Measurements from ENCODE around the gene CIITA. TPM values are rescaled to one million over a fixed set of nuclear protein-coding genes. Genes with fewer than 3 reads are reported as not detected.

CIITA gene
- total RNA-seq, 4 donors from 2014 or later, result 1.2 to 26.9 (median 13.9) TPM

DNA sequence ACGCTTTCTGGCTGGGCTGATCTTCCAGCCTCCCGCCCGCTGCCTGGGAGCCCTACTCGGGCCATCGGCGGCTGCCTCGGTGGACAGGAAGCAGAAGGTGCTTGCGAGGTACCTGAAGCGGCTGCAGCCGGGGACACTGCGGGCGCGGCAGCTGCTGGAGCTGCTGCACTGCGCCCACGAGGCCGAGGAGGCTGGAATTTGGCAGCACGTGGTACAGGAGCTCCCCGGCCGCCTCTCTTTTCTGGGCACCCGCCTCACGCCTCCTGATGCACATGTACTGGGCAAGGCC, 30.7 kb downstream of the CIITA start:
- TF ChIP-seq POLR2AphosphoS5 (IDR thresholded peaks at IDR 0.05) (no peak), POLR2A (IDR thresholded peaks at IDR 0.05) (no peak), EP300 (IDR thresholded peaks at IDR 0.05; ENCODE audit: low read depth) (no peak)
- H3K4me1 ChIP-seq, result no peaks in the 10 kb centered on the region
- intact Hi-C loops (cut with DNase I; ENCODE audit: low total_unique reads) (loop anchor here (1.0 kb wide), 1 partner anchor 25 kb away; no protein-coding TSS in a partner anchor), in situ Hi-C loops (cut with MboI; ENCODE audit: low pct_ligation_motif_present in 1 of 4, low pct_unique_long_range_greater_than_20kb in 1 of 4, low sequenced_read_pairs in 3 of 4) (loop anchor here in 2 of 4 donors (25.0 kb wide), 3 partner anchors 145 to 395 kb away; no protein-coding TSS in a partner anchor)
- H3K27me3 ChIP-seq, result no peaks in the 10 kb centered on the region
- no peak for DNase-seq
- no peak overlapping the region for H3K27ac ChIP-seq
- no peak overlapping the region for H3K4me3 ChIP-seq
- H3K36me3 ChIP-seq, result no peaks in the 10 kb centered on the region
- WGBS, 2 donors (ENCODE audit: low coverage in 1 of 2), result 89% methylated on average over 17 of the region's 21 CpGs; no CpG with 5 or more reads in 1 of the 2 donors
- no peaks in the 10 kb centered on the region for H3K9me3 ChIP-seq

DNA sequence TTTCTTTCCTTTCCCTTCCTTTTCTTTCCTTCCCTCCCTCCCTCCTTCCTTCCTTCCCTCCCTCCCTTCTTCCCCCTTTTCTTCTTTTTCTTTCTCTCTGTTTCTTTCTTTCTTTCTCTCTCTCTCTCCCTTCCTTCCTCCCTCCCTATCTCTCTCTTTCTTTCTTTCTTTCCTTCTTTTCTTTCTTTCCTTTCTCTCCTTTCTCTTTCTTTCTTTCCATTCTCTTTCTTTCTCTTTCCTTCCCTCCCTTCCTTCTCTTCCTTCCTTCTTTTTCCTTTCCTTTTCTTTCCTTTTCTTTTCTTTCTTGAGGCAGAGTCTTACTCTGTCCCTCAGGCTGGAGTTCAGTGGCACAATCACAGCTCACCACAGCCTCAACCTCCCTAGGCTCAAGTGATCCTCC, 34.3 kb downstream of the CIITA start:
- in situ Hi-C loops (cut with MboI; ENCODE audit: low pct_ligation_motif_present in 1 of 4, low pct_unique_long_range_greater_than_20kb in 1 of 4, low sequenced_read_pairs in 3 of 4), result loop anchor here in 3 of 4 donors (10.0 to 25.0 kb wide), 5 partner anchors 149 to 399 kb away; no protein-coding TSS in a partner anchor
- Histone ChIP-seq H3K4me3 (no peak overlapping the region), H3K4me1 (no peaks in the 10 kb centered on the region), H3K27ac (no peak overlapping the region), H3K9me3 (no peaks in the 10 kb centered on the region), H3K27me3 (no peaks in the 10 kb centered on the region), H3K36me3 (no peaks in the 10 kb centered on the region)
- TF ChIP-seq, protein P1, sequence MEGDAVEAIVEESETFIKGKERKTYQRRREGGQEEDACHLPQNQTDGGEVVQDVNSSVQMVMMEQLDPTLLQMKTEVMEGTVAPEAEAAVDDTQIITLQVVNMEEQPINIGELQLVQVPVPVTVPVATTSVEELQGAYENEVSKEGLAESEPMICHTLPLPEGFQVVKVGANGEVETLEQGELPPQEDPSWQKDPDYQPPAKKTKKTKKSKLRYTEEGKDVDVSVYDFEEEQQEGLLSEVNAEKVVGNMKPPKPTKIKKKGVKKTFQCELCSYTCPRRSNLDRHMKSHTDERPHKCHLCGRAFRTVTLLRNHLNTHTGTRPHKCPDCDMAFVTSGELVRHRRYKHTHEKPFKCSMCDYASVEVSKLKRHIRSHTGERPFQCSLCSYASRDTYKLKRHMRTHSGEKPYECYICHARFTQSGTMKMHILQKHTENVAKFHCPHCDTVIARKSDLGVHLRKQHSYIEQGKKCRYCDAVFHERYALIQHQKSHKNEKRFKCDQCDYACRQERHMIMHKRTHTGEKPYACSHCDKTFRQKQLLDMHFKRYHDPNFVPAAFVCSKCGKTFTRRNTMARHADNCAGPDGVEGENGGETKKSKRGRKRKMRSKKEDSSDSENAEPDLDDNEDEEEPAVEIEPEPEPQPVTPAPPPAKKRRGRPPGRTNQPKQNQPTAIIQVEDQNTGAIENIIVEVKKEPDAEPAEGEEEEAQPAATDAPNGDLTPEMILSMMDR (IDR thresholded peaks at IDR 0.05), result no peak
- TF ChIP-seq POLR2AphosphoS5 (IDR thresholded peaks at IDR 0.05) (no peak), EP300 (IDR thresholded peaks at IDR 0.05; ENCODE audit: low read depth) (no peak), POLR2A (IDR thresholded peaks at IDR 0.05) (no peak)
- intact Hi-C loops (cut with DNase I; ENCODE audit: low total_unique reads), result loop anchor here (10.0 kb wide), 2 partner anchors 166 to 386 kb away; partner anchors contain the start of gene NUBP1
- DNase-seq, result no peak

DNA sequence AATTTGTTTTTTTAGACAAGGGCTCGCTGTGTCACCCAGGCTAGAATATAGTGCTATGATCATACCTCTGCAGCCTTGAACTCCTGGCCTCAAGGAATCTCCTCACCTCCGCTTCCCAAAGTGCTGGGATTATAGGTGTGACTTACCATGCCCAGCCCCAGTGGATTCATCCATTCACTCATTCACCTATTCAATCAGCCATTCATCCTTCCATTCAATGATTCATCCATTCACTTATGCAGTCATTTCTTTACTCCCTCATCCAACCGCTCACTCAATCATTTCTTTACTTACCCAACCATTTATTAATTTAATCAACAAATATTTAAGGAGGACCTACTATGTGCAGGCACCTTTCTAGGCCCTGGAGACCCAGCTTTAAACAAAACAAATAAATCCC, 39.5 kb downstream of the CIITA start:
- TF ChIP-seq POLR2AphosphoS5 (IDR thresholded peaks at IDR 0.05), result no peak
- TF ChIP-seq, protein P1 (IDR thresholded peaks at IDR 0.05), result no peak
- no peak for TF ChIP-seq POLR2A (IDR thresholded peaks at IDR 0.05)
- TF ChIP-seq EP300 (IDR thresholded peaks at IDR 0.05; ENCODE audit: low read depth), result no peak
- 63 to 64% methylated on average over 3 of the region's 3 CpGs for WGBS, 2 donors (ENCODE audit: low coverage in 1 of 2)
- H3K4me1 ChIP-seq, result peaks cover 0 to 9% (median 3%) of the 10 kb centered on the region in 4 donors
- no peak overlapping the region for H3K27ac ChIP-seq
- DNase-seq, result no peak
- no peaks in the 10 kb centered on the region for H3K27me3 ChIP-seq
- H3K4me3 ChIP-seq, result no peak overlapping the region
- in situ Hi-C loops (cut with MboI; ENCODE audit: low pct_ligation_motif_present in 1 of 4, low pct_unique_long_range_greater_than_20kb in 1 of 4, low sequenced_read_pairs in 3 of 4), result loop anchor here in 3 of 4 donors (10.0 to 25.0 kb wide), 5 partner anchors 154 to 404 kb away; no protein-coding TSS in a partner anchor
- no peaks in the 10 kb centered on the region for H3K9me3 ChIP-seq
- H3K36me3 ChIP-seq, result no peaks in the 10 kb centered on the region
- intact Hi-C loops (cut with DNase I; ENCODE audit: low total_unique reads), result loop anchor here (10.0 kb wide), 2 partner anchors 172 to 392 kb away; partner anchors contain the start of gene NUBP1

DNA sequence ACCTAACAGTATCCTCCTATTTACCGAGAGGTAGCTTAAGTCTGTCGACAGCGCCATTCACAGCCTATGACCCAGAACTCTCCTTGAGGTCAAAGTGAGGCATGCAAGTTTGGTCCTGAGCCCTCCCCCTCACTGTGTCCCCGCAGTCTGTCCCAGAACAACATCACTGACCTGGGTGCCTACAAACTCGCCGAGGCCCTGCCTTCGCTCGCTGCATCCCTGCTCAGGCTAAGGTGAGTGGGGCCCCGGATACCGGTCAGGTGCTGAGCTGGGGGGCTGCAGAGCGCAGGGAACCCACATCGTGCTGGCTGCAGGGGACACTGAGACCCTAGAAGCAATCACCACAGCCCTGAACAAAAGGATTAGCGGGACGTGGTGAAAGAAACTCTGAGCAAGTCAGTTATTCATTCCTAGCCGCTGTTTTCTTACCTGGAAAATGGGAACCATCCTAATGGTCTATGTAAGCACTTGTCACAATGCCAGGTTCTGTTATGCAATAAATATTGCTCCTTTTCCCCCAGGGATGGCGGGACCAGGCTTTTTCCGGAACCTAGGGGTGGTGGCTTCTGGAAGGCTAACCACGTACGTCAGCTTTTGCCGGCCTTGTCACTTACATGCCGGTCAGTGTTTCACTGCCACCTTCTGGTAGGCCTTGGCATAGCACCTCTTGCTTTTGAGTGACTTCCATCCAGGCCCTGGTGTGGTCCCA, 41.4 kb downstream of the CIITA start:
- Histone ChIP-seq H3K4me3 (no peak overlapping the region), H3K27me3 (no peaks in the 10 kb centered on the region), H3K27ac (peak overlapping the region in 2 of 4 donors; percentile 7 to 40), H3K4me1 (peaks cover 0 to 13% (median 5%) of the 10 kb centered on the region in 4 donors), H3K9me3 (no peaks in the 10 kb centered on the region), H3K36me3 (no peaks in the 10 kb centered on the region)
- 40 to 54% methylated on average over 1 to 21 of the region's 21 CpGs for WGBS, 2 donors (ENCODE audit: low coverage in 1 of 2)
- peak; percentile 93 for DNase-seq
- TF ChIP-seq POLR2AphosphoS5 (IDR thresholded peaks at IDR 0.05) (peak in 2 of 3 donors; percentile 38 to 58), POLR2A (IDR thresholded peaks at IDR 0.05) (no peak)
- TF ChIP-seq, protein P1 (IDR thresholded peaks at IDR 0.05), result peak; percentile 90 to 96 (median 93)
- in situ Hi-C loops (cut with MboI; ENCODE audit: low pct_ligation_motif_present in 1 of 4, low pct_unique_long_range_greater_than_20kb in 1 of 4, low sequenced_read_pairs in 3 of 4), result loop anchor here in 3 of 4 donors (10.0 to 25.0 kb wide), 5 partner anchors 156 to 406 kb away; no protein-coding TSS in a partner anchor
- intact Hi-C loops (cut with DNase I; ENCODE audit: low total_unique reads), result loop anchor here (10.0 kb wide), 2 partner anchors 174 to 394 kb away; partner anchors contain the start of gene NUBP1

All from transverse colon (tissue), 4 donors.